Measurements from ENCODE around the gene MRPL4. TPM values are rescaled to one million over a fixed set of nuclear protein-coding genes. Genes with fewer than 3 reads are reported as not detected.

The MRPL4 gene
- total RNA-seq, 2 donors from 2014 or later, result 66.0 to 69.2 TPM

- Mint-ChIP-seq H3K4me3 (no peak overlapping the region), H3K27ac (no peak overlapping the region), H3K27me3 (ENCODE audit: insufficient read depth) (peaks cover 3% of the 10 kb centered on the region), H3K9me3 (peaks cover 4% of the 10 kb centered on the region), H3K36me3 (ENCODE audit: low read depth) (no peaks in the 10 kb centered on the region), H3K4me1 (no peaks in the 10 kb centered on the region)
- 76 to 100% methylated on average over 2 to 4 of the region's 4 CpGs for WGBS, 2 experiments (ENCODE audit: insufficient coverage in 1 of 2, insufficient read length in 1 of 2)
- no peaks in the 10 kb centered on the region for H3K27me3 ChIP-seq (ENCODE audit: control insufficient read depth, insufficient read depth, low read length, poor library complexity, severe bottlenecking)
- H3K4me3 ChIP-seq (ENCODE audit: low read length), result no peak overlapping the region
- H3K9me3 ChIP-seq (ENCODE audit: control insufficient read depth, low read length), result no peaks in the 10 kb centered on the region
- no peak for TF ChIP-seq CTCF (conservative IDR thresholded peaks at IDR 0.05)
- H3K36me3 ChIP-seq (ENCODE audit: control insufficient read depth, insufficient read depth, low read length), result no peaks in the 10 kb centered on the region
- no peak overlapping the region for H3K9ac ChIP-seq (ENCODE audit: extremely low read depth, low read length, poor library complexity, severe bottlenecking)
- no peak overlapping the region for H3K27ac ChIP-seq (ENCODE audit: low read depth, low read length)
- DNase-seq, result no peak
- no peaks in the 10 kb centered on the region for H3K4me1 ChIP-seq (ENCODE audit: control insufficient read depth, insufficient read depth, low read length)
These were observed 42.7 kb upstream of the MRPL4 start for GRCh38 chr19:10209315-10209714.

GRCh38 chr19:10211061-10211460 is 41.0 kb upstream of the MRPL4 start:
- no peaks in the 10 kb centered on the region for H3K4me1 Mint-ChIP-seq
- H3K9me3 ChIP-seq (ENCODE audit: control insufficient read depth, low read length), result no peaks in the 10 kb centered on the region
- no peak overlapping the region for H3K27ac Mint-ChIP-seq
- TF ChIP-seq CTCF (conservative IDR thresholded peaks at IDR 0.05), result no peak
- H3K27me3 Mint-ChIP-seq (ENCODE audit: insufficient read depth), result no peaks in the 10 kb centered on the region
- H3K4me3 Mint-ChIP-seq, result no peak overlapping the region
- no peaks in the 10 kb centered on the region for H3K27me3 ChIP-seq (ENCODE audit: control insufficient read depth, insufficient read depth, low read length, poor library complexity, severe bottlenecking)
- no peaks in the 10 kb centered on the region for H3K4me1 ChIP-seq (ENCODE audit: control insufficient read depth, insufficient read depth, low read length)
- no peaks in the 10 kb centered on the region for H3K36me3 Mint-ChIP-seq (ENCODE audit: low read depth)
- 99 to 100% methylated on average over 3 to 4 of the region's 4 CpGs for WGBS, 2 experiments (ENCODE audit: insufficient coverage in 1 of 2, insufficient read length in 1 of 2)
- H3K36me3 ChIP-seq (ENCODE audit: control insufficient read depth, insufficient read depth, low read length), result no peaks in the 10 kb centered on the region
- no peak overlapping the region for H3K4me3 ChIP-seq (ENCODE audit: low read length)
- peaks cover 2% of the 10 kb centered on the region for H3K9me3 Mint-ChIP-seq
- no peak overlapping the region for H3K27ac ChIP-seq (ENCODE audit: low read depth, low read length)
- DNase-seq, result no peak
- no peak overlapping the region for H3K9ac ChIP-seq (ENCODE audit: extremely low read depth, low read length, poor library complexity, severe bottlenecking)

GRCh38 chr19:10211691-10212090 is 40.3 kb upstream of the MRPL4 start:
- Mint-ChIP-seq H3K27me3 (ENCODE audit: insufficient read depth) (no peaks in the 10 kb centered on the region), H3K36me3 (ENCODE audit: low read depth) (no peaks in the 10 kb centered on the region), H3K27ac (no peak overlapping the region), H3K4me3 (no peak overlapping the region), H3K4me1 (no peaks in the 10 kb centered on the region), H3K9me3 (peaks cover 2% of the 10 kb centered on the region)
- Histone ChIP-seq H3K27me3 (ENCODE audit: control insufficient read depth, insufficient read depth, low read length, poor library complexity, severe bottlenecking) (no peaks in the 10 kb centered on the region), H3K4me1 (ENCODE audit: control insufficient read depth, insufficient read depth, low read length) (no peaks in the 10 kb centered on the region), H3K27ac (ENCODE audit: low read depth, low read length) (no peak overlapping the region), H3K4me3 (ENCODE audit: low read length) (no peak overlapping the region), H3K9ac (ENCODE audit: extremely low read depth, low read length, poor library complexity, severe bottlenecking) (no peak overlapping the region), H3K36me3 (ENCODE audit: control insufficient read depth, insufficient read depth, low read length) (no peaks in the 10 kb centered on the region), H3K9me3 (ENCODE audit: control insufficient read depth, low read length) (no peaks in the 10 kb centered on the region)
- no peak for DNase-seq
- WGBS, 2 experiments (ENCODE audit: insufficient coverage in 1 of 2, insufficient read length in 1 of 2), result 86 to 93% methylated on average over 6 of the region's 6 CpGs
- TF ChIP-seq CTCF (conservative IDR thresholded peaks at IDR 0.05), result no peak

Data from endodermal cell (in vitro differentiated cells).